IMR-90 (cell line): ENCODE data around the gene TRIM75.

Experiments used
- CEBPB ChIP-seq: IDR thresholded peaks from 2 replicates; pipeline ENCODE4 v1.6.1; 2012; ENCODE audit warnings: low read depth, low read length, improper control_type of control experiment
- FOS ChIP-seq: fragments of 150-350 bp; IDR thresholded peaks from 2 replicates; pipeline ENCODE4 v1.6.1; 2016; ENCODE audit warnings: low read depth, low read length
- MAFK ChIP-seq: IDR thresholded peaks from 2 replicates; pipeline ENCODE4 v1.6.1; 2012; ENCODE audit warnings: low read depth, low read length, improper control_type of control experiment
- POLR2A ChIP-seq: IDR thresholded peaks from 2 replicates; pipeline ENCODE4 v1.6.1; 2012; ENCODE audit warnings: mild to moderate bottlenecking, low read depth, low read length
- RCOR1 ChIP-seq: IDR thresholded peaks from 2 replicates; pipeline ENCODE4 v1.6.1; 2012; ENCODE audit warnings: mild to moderate bottlenecking, low read length, improper control_type of control experiment; ENCODE audit not compliant: insufficient replicate concordance
- TF ChIP-seq, protein P1 (sequence below): conservative IDR thresholded peaks from 2 replicates; pipeline ENCODE4 v1.5.1; 2012; ENCODE audit warnings: mild to moderate bottlenecking, low read depth, low read length, improper control_type of control experiment
- TF ChIP-seq, protein P2 (sequence below): fragments of 150-350 bp; IDR thresholded peaks from 2 replicates; pipeline ENCODE4 v1.6.1; 2017; ENCODE audit warnings: mild to moderate bottlenecking, antibody characterized with exemption, low read length, low read depth

DNA sequence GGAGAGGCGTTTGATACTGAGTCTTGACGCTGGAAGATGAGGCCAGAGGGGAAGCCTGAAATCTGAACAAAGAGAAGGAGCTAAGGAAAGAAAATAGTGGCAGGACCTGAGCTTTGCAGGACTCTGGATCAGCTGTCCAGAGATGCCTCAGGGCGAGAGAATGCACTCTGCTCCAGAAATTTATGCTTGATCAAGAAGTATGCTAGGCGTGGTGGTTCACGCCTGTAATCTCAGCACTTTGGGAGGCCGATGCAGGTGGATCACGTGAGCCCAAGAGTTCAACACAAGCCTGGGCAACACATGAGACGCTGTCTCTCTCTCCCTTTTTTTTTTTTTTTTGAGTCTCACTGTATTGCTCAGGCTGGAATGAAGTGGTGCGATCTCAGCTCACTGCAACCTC is 1.9 kb downstream of the TRIM75 start:
- TF ChIP-seq, protein P1, sequence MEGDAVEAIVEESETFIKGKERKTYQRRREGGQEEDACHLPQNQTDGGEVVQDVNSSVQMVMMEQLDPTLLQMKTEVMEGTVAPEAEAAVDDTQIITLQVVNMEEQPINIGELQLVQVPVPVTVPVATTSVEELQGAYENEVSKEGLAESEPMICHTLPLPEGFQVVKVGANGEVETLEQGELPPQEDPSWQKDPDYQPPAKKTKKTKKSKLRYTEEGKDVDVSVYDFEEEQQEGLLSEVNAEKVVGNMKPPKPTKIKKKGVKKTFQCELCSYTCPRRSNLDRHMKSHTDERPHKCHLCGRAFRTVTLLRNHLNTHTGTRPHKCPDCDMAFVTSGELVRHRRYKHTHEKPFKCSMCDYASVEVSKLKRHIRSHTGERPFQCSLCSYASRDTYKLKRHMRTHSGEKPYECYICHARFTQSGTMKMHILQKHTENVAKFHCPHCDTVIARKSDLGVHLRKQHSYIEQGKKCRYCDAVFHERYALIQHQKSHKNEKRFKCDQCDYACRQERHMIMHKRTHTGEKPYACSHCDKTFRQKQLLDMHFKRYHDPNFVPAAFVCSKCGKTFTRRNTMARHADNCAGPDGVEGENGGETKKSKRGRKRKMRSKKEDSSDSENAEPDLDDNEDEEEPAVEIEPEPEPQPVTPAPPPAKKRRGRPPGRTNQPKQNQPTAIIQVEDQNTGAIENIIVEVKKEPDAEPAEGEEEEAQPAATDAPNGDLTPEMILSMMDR = no peak
- TF ChIP-seq POLR2A (no peak), FOS (no peak), MAFK (no peak), RCOR1 (no peak), CEBPB (no peak)
- TF ChIP-seq, protein P2, sequence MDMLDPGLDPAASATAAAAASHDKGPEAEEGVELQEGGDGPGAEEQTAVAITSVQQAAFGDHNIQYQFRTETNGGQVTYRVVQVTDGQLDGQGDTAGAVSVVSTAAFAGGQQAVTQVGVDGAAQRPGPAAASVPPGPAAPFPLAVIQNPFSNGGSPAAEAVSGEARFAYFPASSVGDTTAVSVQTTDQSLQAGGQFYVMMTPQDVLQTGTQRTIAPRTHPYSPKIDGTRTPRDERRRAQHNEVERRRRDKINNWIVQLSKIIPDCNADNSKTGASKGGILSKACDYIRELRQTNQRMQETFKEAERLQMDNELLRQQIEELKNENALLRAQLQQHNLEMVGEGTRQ = no peak
